ENCODE data around the gene GFOD1.
"Not testable (repeated sequence)": the region's sequence is repeated elsewhere in the genome, so short reads cannot be mapped to it uniquely, and the experiment has no call there.

Gene GFOD1

GRCh38 chr6:13462458-13463327 lies 24.7 kb downstream of the GFOD1 start:
- FAIRE-seq, result no peak

- FAIRE-seq, result no peak
Observed at GRCh38 chr6:13461805-13462204, 25.6 kb downstream of the GFOD1 start.

DNA sequence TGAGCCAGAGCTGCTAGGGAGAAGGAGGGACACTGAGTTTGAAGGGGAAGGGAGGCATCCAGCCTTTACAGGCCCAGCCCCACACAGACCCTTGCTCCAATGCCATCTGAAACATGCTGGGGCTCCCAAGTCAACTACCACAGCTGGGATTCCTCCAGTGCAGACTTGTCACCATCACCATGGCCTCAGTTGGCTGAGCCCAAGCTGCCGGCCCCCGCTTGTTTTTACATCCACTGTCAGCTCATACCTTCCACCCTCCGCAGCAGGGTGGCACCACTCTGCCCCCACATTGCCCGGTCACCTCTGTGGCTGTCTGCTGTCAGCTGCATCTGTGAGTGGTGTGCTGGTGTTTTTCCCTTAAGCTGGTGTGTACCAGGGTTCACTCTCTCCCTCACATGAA lies 26.1 kb downstream of the GFOD1 start:
- no peak for FAIRE-seq

- FAIRE-seq, result not testable (repeated sequence)
Observed at GRCh38 chr6:13460289-13460688, 27.1 kb downstream of the GFOD1 start.

DNA sequence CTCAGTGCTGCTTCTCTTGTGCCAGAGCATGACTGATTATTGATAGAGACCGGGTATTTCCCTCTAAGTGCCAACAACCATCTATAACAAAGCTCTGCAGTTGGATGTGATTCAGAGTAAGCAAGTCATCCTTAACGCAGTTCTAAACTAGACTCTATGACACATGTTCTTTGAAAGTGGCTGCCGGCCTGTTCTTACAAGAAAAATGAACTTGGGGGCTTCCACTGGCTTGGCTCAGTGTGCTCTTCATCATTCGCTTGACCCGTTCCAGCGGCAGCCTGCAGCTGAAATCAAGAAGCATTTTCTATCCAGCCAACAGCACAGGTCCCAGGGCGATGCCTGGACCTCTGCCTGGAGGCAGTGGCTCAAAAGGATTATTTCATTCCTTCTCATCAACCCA lies 29.8 kb downstream of the GFOD1 start:
- FAIRE-seq, result no peak

GRCh38 chr6:13455552-13455966 lies 31.8 kb downstream of the GFOD1 start:
- FAIRE-seq, result no peak

DNA sequence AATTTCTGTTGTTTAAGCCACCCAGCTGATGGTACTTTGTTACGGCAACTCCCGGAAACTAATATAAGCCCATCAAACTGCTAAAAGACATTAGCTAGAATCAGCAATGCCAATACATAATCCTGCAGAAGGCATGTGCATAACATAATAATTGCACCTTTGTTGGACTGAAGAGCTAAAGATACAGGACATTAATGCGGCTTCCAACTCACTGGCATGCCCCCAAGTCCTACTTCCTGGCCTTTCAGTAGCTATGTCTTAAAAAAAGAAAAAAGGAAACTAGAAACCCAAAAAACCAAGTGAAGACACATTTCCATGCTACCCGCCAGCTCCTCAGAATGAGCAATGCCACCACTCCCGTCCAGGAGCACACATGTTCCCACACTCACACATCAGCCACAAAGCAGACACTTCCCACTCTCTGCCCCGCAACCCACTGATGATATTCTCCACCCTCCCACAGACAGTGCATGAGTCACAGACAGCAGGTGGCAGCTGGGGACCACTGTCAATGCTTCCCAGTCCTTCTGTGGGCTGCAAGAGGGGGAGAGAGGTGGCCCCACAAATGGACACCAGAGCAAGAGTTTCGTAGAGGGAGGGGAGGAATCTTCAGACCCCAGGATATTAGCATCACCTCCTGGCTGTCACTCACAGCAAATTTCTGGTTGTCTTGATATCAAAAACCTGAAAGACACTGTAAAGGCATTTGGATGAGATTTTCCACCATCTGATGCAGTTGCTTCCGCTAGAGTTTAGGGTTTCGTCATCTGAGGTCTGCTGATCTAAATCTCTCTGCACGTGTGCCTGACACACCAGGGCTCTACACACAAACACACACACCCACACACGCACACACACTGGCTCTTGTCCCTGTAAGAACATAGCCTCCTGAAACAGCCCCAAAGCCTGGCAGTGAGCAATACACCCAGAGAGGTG lies 32.8 kb downstream of the GFOD1 start:
- FAIRE-seq, result no peak

GRCh38 chr6:13453771-13454251 lies 33.6 kb downstream of the GFOD1 start:
- no peak for FAIRE-seq

DNA sequence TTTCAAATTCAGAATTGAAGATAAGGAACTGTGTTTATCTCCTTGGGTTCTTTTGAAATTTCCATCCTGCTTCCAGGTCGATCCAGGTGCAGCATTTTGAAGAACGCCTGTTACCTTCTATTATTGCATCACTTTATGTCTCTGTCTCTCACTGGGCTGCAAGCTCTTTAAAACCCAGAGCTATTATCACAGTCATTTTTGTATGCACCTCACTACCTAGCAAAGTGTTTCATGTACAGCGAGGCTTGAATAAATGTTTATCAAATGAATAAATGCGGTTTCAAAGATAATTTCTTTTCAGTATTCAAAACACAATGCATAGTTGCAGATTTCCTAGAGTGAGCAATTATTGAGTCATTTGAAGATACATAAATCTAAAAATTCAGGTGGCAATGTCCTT lies 34.2 kb downstream of the GFOD1 start:
- FAIRE-seq, result no peak

- no peak for FAIRE-seq
Observed at GRCh38 chr6:13452346-13453117, 34.9 kb downstream of the GFOD1 start.

DNA sequence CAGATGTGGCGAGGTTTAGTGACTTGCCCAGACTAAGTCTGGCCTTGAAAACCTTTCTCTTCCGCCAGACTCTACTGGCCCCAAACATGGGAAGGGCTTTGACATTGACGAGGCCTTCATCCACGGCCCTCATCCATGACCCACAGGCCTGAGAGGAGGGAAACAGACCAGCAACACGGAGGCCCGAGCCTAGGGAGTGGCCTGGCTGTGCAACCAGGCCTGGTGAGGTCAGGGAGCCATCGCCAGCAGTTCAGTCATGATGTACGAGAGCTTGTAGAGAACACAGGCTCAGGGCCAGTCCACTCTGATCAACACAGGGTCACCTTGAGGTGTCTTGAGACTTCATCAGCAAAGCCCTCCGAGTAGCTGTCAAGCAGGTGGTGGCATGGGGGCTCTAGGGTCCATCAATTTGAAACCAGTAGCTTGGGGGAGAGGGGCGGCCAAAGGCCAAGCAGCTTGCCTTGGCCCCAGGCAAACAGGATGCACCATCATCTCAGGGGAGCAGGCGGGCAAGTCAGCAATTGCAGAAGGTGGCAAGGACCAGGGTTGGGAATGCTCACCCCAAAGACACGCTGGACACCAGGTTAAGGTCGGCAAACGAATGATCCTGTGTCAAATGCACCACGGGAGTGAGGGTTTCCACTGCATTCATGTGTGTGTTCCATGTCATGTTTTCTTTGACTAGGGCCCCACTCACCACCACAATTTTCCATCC lies 36.1 kb downstream of the GFOD1 start:
- FAIRE-seq, result no peak

DNA sequence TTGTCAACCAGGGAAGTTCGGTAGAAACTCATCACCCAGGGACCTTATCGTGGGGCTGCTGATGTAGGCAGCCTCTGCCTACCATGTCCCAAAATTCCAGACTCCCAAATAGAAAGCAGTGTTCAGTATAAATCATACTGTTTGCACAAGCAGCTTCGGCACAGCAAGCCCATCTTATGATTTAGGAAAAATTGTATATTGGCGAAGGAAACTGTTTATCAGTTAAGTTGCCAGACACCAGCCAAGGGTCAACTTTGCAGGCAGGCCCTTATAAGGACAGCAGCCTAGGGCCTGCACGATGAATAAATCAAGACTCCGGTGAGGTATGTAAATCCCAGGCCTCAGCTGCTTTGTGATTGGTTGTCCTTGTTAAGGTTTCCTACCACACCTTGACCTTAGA lies 36.8 kb downstream of the GFOD1 start:
- no peak for FAIRE-seq

DNA sequence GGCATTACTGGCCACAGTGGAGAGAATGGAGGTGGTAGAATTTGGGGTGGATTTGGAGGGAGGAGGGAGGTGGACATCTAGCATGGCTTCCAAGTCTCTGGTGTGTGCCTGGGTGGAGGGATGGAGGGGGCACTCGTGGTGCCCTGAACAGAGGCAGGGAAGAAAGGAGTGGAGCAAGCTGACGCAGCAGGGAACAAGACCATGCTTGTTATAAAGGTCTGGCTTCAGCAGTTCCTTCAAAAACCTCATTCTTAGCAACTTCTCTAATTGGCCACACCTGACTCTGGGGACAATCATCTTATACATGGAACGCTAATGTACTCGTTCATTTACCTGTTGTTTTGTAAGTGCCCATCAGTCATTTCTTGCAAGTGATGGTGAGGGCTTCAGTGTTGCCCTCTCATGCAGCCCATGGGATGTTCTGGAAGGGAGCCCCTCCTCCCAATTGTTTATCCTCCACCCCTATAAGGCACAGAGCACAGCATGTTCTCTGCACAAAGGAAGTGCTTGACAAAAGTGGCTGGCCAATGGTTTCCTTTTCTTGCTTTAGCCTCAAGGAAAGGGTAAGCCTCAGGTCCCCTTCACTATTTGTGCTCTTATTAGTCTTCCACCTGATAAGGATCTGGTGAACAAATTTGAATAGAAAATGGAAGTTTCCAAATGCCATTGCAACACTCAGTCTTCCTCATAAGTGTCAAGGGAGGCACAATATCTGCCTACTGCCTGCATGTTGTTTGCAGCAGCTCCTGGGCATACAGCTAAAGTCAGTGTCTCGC lies 39.3 kb downstream of the GFOD1 start:
- FAIRE-seq, result no peak

DNA sequence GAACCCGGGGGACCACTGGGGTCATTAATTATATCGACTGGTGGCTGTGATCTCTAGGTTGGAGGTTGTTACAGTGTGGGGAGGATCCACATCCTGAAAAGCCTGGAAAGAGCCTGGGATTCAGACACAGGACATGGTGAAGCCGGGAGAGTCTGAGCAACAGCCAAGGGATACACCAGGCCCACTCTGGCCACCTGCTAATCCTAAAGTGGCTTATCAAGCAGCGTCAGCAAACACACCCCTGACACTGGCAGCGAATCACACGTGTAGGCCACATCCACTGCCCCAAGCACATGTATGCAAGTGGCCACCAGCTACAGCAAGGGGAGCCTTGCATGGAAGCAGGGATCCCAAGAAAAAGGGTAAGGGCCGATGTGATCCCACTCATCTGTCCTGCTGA lies 41.0 kb downstream of the GFOD1 start:
- no peak for FAIRE-seq

GRCh38 chr6:13445744-13446115 lies 41.7 kb downstream of the GFOD1 start:
- no peak for FAIRE-seq

- no peak for FAIRE-seq
Observed at GRCh38 chr6:13445005-13445743, 42.2 kb downstream of the GFOD1 start.

DNA sequence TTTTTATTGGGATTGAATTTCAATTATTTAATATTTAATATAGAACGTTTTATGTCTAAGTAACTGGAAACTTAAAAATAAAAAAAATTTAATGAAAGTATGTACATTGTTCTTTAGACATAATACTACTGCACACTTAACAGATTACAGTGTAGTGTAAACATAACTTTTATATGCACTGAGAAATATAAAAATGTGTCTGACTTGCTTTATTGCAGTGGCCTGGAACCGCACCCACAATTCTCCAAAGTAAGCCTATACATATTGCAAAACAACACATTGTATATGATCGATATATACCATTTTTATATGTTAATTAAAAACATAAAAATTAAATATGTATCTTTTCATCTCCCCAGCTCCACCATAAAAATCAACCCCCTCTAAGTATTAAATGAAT lies 42.8 kb downstream of the GFOD1 start:
- no peak for FAIRE-seq

DNA sequence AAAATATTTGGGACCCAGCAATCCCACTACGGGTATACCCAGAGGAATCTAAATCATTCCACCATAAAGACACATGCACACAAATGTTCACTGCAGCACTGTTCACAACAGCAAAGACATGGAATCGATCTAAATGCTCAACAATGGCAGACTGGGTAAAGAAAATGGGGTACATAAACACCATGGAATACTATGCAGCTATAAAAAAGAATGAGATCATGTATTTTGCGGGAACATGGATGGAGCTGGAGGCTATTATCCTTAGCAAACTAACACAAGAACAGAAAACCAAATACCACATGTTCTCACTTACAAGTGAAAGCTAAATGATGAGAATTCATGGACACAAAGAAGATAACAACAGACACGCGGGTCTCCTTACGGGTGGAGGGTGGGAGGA lies 43.4 kb downstream of the GFOD1 start:
- not testable (repeated sequence) for FAIRE-seq

DNA sequence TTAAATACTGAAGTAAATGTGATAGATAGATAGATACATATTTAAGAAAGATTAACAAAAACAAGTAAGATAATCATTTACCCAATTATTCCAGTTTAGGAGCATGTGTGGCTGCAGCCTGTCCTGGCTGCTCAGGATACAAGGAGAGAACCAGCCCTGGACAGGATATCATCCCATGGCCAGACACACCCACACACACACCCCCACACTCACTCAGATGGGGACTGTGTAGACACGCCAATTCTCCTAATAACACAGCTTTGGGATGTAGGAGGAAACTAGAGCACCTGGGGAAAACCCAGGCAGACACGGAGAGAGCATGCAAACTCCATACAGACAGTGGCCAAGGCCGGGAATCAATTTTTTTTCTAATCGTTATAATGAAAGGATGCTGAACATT lies 45.6 kb downstream of the GFOD1 start:
- FAIRE-seq, result no peak

DNA sequence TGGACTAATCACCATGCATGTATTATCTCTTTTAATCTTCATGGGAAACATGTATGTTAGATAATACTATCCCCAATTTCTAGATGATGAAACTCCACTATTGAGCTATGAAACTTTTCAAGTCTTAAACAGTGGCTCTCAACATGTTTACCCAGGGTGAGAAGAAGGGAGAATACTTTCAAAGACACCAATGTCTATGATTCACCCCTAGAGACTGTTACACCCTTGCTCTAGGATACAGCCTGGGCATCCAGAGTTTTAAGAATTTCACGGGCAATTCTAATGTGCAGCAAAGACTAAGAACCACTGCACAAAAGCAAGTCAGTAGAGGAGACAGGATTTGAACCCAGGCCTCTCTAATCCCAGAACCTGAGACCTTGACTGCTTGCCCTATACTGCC lies 47.8 kb downstream of the GFOD1 start:
- FAIRE-seq, result no peak

- no peak for FAIRE-seq
Observed at GRCh38 chr6:13438126-13438525, 49.3 kb downstream of the GFOD1 start.

All from TTC549 (cell line).